BLaER1 (cell line): ENCODE measurements around the gene APLN.

Experiments
- H3K27ac ChIP-seq: shearing (Covaris generic); formaldehyde crosslinking; 2 replicates; pipeline ENCODE4 v1.8.1; 2022
- H3K27me3 ChIP-seq: shearing (Covaris generic); formaldehyde crosslinking; 2 replicates; pipeline ENCODE4 v1.8.1; 2022
- H3K36me3 ChIP-seq: shearing (Covaris generic); formaldehyde crosslinking; 2 replicates; pipeline ENCODE4 v1.8.1; 2022
- H3K4me1 ChIP-seq: shearing (Covaris generic); formaldehyde crosslinking; 2 replicates; pipeline ENCODE4 v1.8.1; 2022
- H3K4me2 ChIP-seq: shearing (Covaris generic); formaldehyde crosslinking; 2 replicates; pipeline ENCODE4 v1.8.1; 2022
- H3K4me3 ChIP-seq: shearing (Covaris generic); formaldehyde crosslinking; 2 replicates; pipeline ENCODE4 v1.8.1; 2022
- H3K9ac ChIP-seq: shearing (Covaris generic); formaldehyde crosslinking; 2 replicates; pipeline ENCODE4 v1.8.1; 2022
- H3K9me3 ChIP-seq: shearing (Covaris generic); formaldehyde crosslinking; 2 replicates; pipeline ENCODE4 v1.8.1; 2022
- H4K20me1 ChIP-seq: shearing (Covaris generic); formaldehyde crosslinking; 2 replicates; pipeline ENCODE4 v1.8.1; 2022
- Cebpa-rat ChIP-seq: shearing (Covaris generic); IDR thresholded peaks from 2 replicates; pipeline ENCODE4 v1.8.1; 2022

Gene APLN

GRCh38 chrX:129632443-129632842 is 22.3 kb downstream of the APLN start:
- H3K4me1 ChIP-seq = no peaks in the 10 kb centered on the region
- no peak overlapping the region for H3K27ac ChIP-seq
- no peak overlapping the region for H3K4me2 ChIP-seq
- no peak overlapping the region for H3K4me3 ChIP-seq
- H3K27me3 ChIP-seq = peaks cover 52% of the 10 kb centered on the region
- no peaks in the 10 kb centered on the region for H4K20me1 ChIP-seq
- no peak overlapping the region for H3K9ac ChIP-seq
- H3K36me3 ChIP-seq = no peaks in the 10 kb centered on the region
- no peaks in the 10 kb centered on the region for H3K9me3 ChIP-seq
- no peak for TF ChIP-seq Cebpa-rat

GRCh38 chrX:129631849-129632248 is 22.9 kb downstream of the APLN start:
- Histone ChIP-seq H3K27ac (no peak overlapping the region), H3K9ac (no peak overlapping the region), H3K4me1 (no peaks in the 10 kb centered on the region), H3K36me3 (no peaks in the 10 kb centered on the region), H3K4me3 (no peak overlapping the region), H4K20me1 (no peaks in the 10 kb centered on the region), H3K27me3 (peaks cover 51% of the 10 kb centered on the region), H3K9me3 (no peaks in the 10 kb centered on the region), H3K4me2 (no peak overlapping the region)
- TF ChIP-seq Cebpa-rat = no peak

- H3K4me2 ChIP-seq = no peak overlapping the region
- H3K27ac ChIP-seq = no peak overlapping the region
- no peaks in the 10 kb centered on the region for H3K9me3 ChIP-seq
- H3K27me3 ChIP-seq = peaks cover 43% of the 10 kb centered on the region
- H3K4me3 ChIP-seq = no peak overlapping the region
- no peaks in the 10 kb centered on the region for H4K20me1 ChIP-seq
- H3K9ac ChIP-seq = no peak overlapping the region
- no peak for TF ChIP-seq Cebpa-rat
- H3K36me3 ChIP-seq = no peaks in the 10 kb centered on the region
- 0 out of 2 replicates have a peak, but pooled peaks cover 8% of the 10 kb centered on the region for H3K4me1 ChIP-seq
Observed at GRCh38 chrX:129629837-129630236, 24.9 kb downstream of the APLN start.

- H4K20me1 ChIP-seq = no peaks in the 10 kb centered on the region
- H3K9ac ChIP-seq = no peak overlapping the region
- H3K9me3 ChIP-seq = no peaks in the 10 kb centered on the region
- H3K27ac ChIP-seq = no peak overlapping the region
- no peak for TF ChIP-seq Cebpa-rat
- no peak overlapping the region for H3K4me2 ChIP-seq
- H3K4me1 ChIP-seq = peaks cover 30% of the 10 kb centered on the region
- H3K4me3 ChIP-seq = no peak overlapping the region
- no peaks in the 10 kb centered on the region for H3K36me3 ChIP-seq
- H3K27me3 ChIP-seq = peaks cover 65% of the 10 kb centered on the region
Observed at GRCh38 chrX:129626026-129626425, 28.7 kb downstream of the APLN start.

GRCh38 chrX:129622757-129623301 is 31.9 kb downstream of the APLN start:
- Histone ChIP-seq H3K9me3 (no peaks in the 10 kb centered on the region), H3K36me3 (no peaks in the 10 kb centered on the region), H3K9ac (peak overlapping the region; percentile 61; the same call in 1 of the 2 replicates), H4K20me1 (no peaks in the 10 kb centered on the region), H3K4me2 (peak overlapping the region; percentile 61), H3K27ac (peak overlapping the region; percentile 75), H3K4me1 (peaks cover 30% of the 10 kb centered on the region), H3K4me3 (no peak overlapping the region), H3K27me3 (peaks cover 68% of the 10 kb centered on the region)
- TF ChIP-seq Cebpa-rat = no peak

- Histone ChIP-seq H3K4me2 (no peak overlapping the region), H4K20me1 (no peaks in the 10 kb centered on the region), H3K27ac (no peak overlapping the region), H3K9me3 (no peaks in the 10 kb centered on the region), H3K9ac (no peak overlapping the region), H3K27me3 (peaks cover 72% of the 10 kb centered on the region), H3K36me3 (no peaks in the 10 kb centered on the region), H3K4me3 (no peak overlapping the region), H3K4me1 (peaks cover 37% of the 10 kb centered on the region)
- no peak for TF ChIP-seq Cebpa-rat
Observed at GRCh38 chrX:129618997-129619396, 35.8 kb downstream of the APLN start.

GRCh38 chrX:129617420-129617819 is 37.3 kb downstream of the APLN start:
- Histone ChIP-seq H3K4me2 (no peak overlapping the region), H3K4me1 (peaks cover 29% of the 10 kb centered on the region), H3K27me3 (peaks cover 68% of the 10 kb centered on the region), H4K20me1 (no peaks in the 10 kb centered on the region), H3K4me3 (no peak overlapping the region), H3K9ac (no peak overlapping the region), H3K27ac (no peak overlapping the region), H3K36me3 (no peaks in the 10 kb centered on the region), H3K9me3 (no peaks in the 10 kb centered on the region)
- no peak for TF ChIP-seq Cebpa-rat

GRCh38 chrX:129614481-129615255 is 40.1 kb downstream of the APLN start:
- Histone ChIP-seq H3K4me2 (peak overlapping the region; percentile 43), H3K4me1 (peaks cover 15% of the 10 kb centered on the region), H3K36me3 (no peaks in the 10 kb centered on the region), H3K27ac (peak overlapping the region; percentile 47), H3K9ac (no peak overlapping the region), H4K20me1 (no peaks in the 10 kb centered on the region), H3K4me3 (no peak overlapping the region), H3K27me3 (peaks cover 69% of the 10 kb centered on the region), H3K9me3 (no peaks in the 10 kb centered on the region)
- TF ChIP-seq Cebpa-rat = no peak

GRCh38 chrX:129613596-129613995 is 41.2 kb downstream of the APLN start:
- Histone ChIP-seq H3K4me3 (no peak overlapping the region), H3K4me1 (peaks cover 15% of the 10 kb centered on the region), H3K27ac (no peak overlapping the region), H3K27me3 (peaks cover 69% of the 10 kb centered on the region), H4K20me1 (no peaks in the 10 kb centered on the region), H3K9ac (no peak overlapping the region), H3K36me3 (no peaks in the 10 kb centered on the region), H3K4me2 (no peak overlapping the region), H3K9me3 (no peaks in the 10 kb centered on the region)
- no peak for TF ChIP-seq Cebpa-rat

- H3K9me3 ChIP-seq = no peaks in the 10 kb centered on the region
- no peaks in the 10 kb centered on the region for H4K20me1 ChIP-seq
- no peak overlapping the region for H3K27ac ChIP-seq
- H3K36me3 ChIP-seq = no peaks in the 10 kb centered on the region
- H3K9ac ChIP-seq = no peak overlapping the region
- H3K27me3 ChIP-seq = peaks cover 72% of the 10 kb centered on the region
- peaks cover 15% of the 10 kb centered on the region for H3K4me1 ChIP-seq
- H3K4me3 ChIP-seq = no peak overlapping the region
- no peak for TF ChIP-seq Cebpa-rat
- no peak overlapping the region for H3K4me2 ChIP-seq
Observed at GRCh38 chrX:129612396-129612795, 42.4 kb downstream of the APLN start.
